Stimulated activated CD4-positive, alpha-beta T cell treated with anti-CD3 and anti-CD28 coated beads, TNF-alpha, amount 100 ng/mL, for 48 hours (primary cell): ENCODE results near the gene TOP3B.
"Not testable (repeated sequence)": the region's sequence is repeated elsewhere in the genome, so short reads cannot be mapped to it uniquely, and the experiment has no call there.

ENCODE experiments used
- DNase-seq, 3 donors: peaks; one replicate each; pipeline ENCODE4 v3.0.0-alpha.2; 2020; ENCODE audit warnings: low read depth in 3 of 3

The TOP3B gene

DNA sequence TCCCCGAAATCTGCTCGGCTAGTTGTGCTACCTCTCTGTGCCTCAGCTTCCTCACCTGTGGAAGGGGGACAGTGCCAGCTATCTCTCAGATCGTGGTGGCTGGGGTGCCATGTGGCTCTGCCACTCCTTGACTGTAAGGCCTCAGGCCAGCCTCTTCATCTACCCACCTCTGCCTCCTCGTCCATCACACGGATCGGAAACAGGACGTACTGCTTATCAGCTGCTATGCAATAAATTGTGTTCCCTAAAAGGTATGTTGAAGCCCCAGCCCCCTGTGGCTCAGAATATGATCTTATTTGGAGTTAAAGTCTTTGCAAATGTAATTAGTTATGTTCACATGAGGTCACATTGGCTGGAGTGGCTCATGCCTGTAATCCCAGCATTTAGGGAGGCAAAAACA, 37.7 kb downstream of the TOP3B start:
- DNase-seq = no peak

DNA sequence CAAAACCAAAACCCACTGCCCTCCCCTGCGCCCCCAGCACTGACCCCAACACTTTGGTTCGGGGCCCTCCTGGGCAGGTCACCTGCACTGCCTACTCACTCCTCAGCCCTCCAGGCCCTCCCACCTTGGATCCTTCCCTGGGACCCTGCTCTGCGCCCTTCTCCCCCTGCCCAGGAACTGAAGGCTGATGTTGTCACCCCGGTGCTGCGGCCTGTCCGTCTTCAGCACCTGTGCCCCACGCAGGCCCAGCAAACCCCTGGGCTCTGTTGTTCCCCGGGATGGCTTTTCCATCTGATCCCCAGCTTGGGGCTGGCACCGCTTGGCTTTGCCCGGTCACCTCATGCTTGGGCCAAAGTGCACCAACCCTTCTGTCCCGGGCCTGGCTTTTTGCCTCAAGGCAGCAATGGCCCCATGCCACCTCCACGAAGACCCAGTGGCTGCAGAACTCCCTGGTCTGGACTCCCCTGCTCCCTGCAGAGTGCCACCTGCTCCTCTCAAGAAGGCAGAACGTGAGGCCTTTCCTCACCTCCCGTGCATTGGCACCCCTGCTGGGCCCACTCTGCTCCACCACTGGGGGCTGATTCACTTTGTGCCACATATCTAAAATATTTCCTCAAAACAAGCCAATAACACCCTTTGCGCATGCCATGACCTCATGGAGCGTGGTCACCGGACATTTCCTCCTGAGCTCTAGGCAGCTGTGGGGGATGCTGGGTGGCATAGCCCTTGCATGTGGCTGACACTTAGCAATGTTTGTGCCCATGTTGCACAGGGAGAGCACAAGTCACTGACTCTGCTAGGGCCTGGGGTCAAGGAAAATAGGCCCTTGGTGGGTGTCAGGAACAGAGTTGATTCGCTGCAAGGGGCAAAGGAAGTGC, 38.8 kb downstream of the TOP3B start:
- no peak for DNase-seq

DNA sequence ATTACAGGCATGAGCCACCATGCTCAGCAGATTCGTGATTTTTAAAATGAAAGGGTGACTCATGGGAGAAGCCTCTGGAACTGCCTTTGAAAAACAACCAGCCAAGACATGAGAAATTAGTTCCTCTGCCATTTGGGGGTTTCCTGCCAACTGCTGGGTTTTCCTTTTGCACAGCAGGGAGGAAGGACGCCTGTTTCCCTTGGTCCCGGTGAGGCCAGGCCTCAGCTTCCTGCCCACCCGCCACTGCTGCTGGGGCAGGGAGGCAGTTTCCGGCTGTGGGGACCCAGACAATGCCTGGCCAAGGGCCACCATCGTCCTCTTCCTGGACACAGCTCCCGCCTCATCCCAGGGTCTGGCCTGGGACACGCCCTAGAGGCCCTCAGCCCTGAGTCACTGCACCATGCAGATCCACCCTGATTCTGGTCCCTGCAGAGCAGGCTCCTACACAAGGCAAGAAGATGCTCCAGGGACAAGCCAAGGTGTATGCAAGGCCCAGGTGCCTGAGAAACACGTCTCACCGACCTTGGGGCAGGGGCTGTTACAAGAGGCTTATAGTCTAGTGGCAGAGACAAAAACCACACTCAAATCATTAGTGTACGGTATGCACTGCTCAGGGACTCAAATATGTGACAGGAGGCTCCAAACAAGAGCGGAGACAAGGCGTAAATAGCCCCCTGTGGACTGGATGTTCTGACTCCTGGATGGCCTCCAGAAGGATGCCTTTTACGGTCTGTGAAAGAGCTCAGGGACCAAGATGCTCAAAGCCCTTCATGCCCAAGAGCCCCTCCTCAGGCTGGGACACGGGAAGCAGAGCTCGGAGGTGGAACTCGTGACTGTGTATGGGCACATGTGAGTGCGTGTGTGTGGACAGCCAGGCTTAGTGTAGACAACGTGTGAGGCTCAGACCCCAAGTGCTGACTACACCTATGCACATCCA, 39.9 kb downstream of the TOP3B start:
- DNase-seq = no peak

DNA sequence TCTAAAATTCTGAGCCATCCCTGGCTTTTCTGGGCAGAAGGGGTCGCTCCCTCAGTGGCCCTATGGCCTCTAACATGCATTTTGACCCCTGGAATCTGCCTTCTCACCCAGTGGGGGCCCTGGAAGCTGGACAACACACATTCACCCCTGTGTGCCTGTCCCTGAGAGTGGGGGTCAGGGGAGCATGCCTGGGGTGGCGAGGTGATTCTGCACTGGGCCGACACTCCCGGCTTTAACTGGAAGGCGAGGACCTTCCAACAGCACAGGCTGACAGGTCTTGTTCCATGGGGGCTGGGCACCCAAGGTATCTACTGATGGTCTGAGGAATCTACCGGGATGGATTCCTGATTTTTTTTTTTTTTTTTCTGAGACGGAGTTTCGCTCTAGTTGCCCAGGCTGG, 40.7 kb downstream of the TOP3B start:
- no peak for DNase-seq

DNA sequence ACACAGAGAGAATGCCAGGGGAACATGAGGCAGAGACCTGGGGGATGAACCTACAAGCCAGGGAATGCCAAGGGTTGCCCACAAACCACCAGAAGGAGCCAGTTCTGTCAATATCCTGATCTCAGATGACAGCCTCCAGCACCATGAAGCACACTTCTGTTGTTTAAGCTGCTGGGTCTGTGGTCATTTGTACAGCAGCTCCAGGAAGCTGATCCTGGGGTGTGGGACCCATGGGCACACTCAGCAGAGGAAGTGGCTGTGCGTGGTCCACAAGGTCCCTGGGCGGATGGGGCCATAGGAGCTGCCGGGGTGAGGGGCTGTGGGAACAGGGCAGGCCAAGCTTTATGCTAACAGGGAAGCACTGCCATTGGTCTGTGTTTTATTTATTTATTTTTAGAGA, 42.1 kb downstream of the TOP3B start:
- no peak for DNase-seq

DNA sequence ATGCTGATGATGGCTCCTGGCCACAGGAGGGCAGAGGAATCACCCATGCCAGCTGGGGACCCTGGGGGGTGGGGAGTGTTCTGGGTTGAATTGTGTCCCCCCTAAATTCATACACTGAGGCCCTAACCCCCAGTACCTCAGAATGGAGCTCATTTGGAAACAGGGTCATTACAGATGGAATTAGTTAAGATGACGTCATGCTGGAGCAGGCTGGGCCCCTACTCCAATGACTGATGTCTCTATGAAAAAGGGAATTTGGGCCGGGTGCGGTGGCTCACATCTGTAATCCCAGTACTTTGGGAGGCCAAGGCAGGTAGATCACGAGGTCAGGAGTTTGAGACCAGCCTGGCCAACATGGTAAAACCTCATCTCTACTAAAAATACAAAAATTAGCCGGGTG, 42.7 kb downstream of the TOP3B start:
- DNase-seq = not testable (repeated sequence)

DNA sequence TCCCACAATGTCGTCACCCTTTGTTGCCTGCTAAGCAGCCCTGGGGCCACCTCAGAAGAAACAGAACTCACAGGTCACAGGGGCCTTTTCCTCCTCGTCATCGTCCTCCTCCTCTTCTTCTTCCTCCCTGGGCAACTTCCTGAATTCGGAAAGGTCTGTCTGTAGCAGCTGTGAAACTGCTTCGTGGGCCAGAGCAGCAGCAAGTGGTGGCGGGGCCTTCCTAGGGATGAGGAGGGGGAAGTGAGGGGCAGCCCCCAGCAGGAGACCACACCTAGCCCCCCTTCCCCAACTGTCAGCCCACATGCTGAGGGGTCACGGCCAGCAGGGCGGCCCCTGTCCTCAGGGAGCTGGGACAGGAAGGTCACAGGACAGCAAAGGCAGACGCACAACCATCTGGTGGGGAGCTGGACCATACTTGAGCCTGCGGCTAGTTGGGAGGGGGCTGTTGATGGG, 43.1 kb downstream of the TOP3B start:
- no peak for DNase-seq

DNA sequence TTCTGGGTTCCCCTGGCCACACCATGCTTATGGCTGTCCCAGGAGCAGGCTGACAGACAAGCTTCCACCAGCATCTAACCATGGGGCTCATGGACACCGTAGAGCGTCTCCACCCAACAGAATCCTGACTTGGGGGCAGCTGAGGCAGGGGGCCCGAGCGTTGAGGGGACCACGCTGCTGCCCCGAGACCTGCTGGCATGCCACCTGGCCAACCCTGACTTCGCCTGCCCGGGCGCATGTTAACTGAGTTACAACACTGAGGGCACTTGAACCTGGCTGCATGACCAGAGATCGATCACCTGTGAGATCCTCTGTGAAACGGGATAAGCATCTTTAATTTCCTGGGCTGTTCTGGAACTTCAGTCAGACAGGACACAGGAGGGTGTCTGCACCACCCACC, 43.7 kb downstream of the TOP3B start:
- no peak for DNase-seq

DNA sequence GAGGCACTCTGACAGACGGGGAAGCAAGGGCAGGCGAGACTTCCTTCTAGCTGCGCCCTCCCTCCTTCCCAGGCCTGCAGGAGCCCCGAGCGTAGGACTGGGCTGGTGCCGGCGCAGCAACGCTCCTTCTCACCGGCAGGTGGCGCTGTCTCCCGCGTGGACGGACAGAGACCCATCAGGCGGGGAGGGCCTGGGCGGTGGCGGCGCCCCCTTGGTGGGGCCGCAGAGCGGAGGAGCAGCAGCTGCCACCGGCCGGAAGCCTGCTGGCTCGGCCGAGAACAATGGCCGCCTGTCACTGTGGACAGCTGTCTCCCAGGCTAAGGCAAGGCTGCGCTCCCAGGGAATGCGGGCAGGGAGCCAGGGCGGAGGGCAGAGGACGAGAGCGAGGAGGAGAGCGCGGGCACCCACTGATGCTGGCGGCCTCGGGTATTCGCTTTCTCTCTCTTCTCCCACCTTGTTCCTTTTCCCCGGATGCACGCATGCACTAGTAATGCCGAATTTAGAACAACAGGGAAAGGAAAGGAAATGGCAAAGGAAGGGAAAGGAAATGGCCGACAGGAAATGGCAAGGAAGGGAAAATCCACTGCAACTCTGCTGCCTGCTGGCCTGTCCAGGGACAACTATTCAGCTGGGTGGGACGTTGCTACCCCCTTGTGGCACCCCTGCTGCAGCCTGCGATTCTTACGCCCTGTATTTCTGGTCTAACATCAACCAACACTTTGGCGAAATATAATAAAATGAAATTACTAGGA, 44.3 kb downstream of the TOP3B start:
- DNase-seq = peak; percentile 80 to 91 (median 84)

DNA sequence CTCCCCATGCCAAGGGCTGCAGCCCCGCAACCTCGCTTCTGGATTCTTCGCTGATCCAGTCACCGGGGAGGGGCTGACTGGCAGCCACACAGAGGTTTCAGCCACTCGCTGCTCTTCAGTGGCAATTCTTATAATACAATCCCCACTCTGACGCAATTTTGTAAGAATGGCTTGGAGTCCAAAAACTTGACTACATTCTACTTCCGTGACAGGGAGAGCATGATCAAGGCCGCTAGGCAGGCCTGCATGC, 44.8 kb downstream of the TOP3B start:
- no peak for DNase-seq

DNA sequence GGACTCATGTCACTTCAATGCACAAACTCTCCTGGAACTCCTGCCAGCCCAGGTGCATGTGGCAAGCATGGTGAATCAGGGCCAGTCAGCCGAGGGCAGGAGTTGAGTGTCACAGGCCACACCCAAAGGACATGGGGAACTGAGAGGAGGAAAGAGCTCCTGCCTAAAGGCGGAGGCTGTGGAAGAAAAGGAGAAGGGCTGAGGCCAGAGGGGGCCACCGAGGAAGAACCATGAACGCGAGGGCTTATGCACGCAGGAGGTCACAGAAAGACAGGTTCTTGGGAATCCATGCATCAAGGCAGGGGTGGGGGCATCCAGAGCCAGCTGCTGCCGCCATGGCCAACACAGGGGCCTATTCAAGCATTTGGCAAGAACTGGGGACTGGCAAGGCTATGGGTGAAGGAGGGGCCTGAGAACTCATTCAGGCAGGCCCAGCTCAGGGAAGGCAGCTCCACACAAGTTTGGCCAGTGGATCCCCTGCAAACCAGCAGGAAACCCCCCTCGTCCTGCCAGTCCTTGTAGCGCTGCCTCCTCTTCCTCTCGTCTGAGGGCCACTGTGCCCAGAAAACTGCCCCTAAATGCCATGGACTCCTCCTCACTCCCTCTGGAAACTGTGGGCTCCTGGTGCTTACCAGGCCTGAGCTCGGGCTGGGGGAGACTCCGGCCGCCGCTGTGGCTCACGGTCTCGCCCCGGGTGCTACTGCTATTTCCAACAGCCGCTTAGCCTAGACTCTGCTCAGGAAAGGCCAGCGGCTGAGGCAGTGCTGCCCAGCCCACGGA, 45.4 kb downstream of the TOP3B start:
- DNase-seq = no peak

DNA sequence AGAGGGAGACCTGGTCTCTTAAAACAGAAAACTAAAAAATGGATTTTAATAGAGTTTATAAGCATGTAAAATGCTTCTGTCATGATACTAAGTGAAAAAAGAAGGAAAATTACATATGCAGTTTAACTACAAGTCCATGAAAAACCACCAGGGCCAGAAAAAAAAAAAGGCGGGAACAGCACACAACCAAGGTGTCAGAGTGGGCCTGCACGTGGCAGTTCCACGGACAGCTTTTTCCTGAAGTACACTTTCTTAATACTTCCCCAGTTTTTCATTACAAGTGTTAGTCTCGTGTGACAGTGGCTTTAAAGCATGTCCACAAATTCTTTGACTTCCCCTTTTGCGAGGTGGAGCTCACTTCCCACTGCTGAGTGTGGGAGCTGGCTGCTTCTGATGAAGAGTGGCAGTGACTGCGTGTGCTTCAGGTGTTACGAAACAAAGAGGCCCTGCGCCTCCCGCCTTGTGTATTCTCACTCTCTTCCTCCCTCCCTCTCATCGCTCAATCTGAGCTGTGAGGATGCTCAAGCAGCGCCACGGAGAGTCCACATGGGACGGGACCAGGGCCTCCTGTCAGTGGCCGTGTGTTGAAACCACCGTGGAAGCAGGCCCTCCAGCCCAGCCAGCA, 46.3 kb downstream of the TOP3B start:
- DNase-seq = no peak

DNA sequence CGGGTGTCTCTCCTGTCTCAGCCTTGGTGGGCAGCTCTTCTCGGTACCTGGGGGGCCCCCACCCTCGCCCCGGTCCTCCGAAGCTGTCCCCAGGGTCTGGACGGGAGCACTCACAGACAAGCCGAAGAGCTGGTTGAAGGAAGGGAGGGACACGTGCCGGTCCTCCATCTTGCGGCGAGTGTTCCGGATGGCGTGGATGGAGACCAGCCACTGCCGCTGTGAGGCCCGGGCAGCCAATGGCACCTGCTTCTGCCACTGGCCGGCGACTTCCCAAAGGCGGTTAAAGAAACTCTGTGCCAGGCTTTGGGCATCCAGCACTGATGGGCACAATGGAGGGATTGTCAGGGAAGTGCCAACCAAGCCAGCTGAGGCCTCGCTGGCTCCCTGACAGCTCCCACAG, 48.7 kb downstream of the TOP3B start:
- DNase-seq = no peak

DNA sequence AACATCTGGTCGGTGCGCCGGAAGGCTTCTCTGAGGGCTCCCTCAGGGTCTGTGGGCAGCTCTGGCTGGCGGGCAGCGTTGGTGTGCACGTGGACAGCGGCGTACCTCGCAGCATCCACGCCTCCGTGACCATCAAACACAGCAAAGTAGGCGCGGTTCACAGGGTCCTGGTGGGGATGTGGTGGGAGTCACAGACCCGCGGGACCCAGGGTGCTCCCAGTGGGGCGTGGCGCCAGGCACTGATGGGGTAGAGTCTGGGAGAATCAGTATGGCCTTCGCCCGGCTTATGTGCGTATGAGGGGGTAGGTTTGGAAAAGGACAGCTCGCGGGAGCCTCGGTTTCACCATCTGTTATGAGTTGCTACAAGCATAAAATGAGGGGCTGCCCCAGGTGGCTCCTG, 49.2 kb downstream of the TOP3B start:
- DNase-seq = no peak

DNA sequence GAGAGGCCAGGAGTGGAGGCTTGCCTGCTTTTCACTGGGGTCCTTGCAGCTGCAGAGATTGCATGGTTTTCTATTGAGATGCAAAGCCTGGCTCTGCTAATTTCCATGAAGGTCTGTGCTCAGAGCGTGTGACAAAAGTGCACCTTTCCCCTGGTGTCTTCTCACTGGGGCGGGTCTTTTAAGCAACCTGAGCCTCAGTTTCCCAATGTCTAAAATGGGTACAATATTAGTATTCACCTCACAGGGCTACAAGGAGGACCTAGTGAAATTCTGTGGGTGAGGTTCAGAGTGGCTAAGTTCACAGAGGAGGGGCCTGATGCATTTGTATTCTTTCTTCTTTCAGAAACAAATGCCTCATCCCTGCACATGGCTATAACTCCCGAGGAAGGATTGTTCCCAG, 50.2 kb downstream of the TOP3B start:
- no peak for DNase-seq

DNA sequence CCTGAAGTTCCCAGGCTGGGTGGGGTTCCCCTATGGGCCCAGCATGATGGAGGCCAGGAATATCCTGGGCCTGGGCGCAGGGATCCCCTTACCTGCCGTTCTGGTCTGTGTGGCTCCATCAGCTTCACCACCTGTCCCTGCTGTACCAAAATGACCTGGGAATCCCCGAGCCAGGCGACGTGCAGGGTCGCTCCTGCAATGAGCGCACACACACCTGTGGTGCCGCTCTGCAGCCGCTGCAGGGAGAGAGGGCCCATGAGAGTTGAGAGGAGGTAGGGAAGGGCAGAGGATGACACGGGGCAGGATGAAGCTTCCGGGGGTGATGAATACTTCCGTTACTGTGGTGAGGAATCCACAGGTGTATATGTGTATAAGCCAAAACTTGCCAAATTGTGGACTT, 51.5 kb downstream of the TOP3B start:
- no peak for DNase-seq

DNA sequence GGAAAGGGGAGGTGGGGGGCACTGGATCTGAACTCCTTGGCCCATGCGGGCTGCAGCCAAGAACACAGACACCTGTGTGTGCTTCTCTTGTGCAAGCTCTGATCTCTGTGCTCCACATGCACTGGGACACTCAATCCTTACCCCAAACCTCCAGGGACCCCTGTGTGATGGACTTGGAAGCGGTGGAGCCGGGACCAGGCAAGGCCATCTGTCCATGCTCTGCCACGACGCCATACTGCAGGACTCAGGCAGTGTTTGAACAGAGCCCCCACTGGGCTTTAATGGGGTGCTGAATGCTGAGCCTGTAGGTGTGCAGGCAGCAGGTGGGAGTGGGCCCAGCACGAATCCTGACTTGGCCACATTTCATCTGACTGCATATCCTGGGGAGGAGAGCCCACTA, 53.3 kb downstream of the TOP3B start:
- DNase-seq = no peak

DNA sequence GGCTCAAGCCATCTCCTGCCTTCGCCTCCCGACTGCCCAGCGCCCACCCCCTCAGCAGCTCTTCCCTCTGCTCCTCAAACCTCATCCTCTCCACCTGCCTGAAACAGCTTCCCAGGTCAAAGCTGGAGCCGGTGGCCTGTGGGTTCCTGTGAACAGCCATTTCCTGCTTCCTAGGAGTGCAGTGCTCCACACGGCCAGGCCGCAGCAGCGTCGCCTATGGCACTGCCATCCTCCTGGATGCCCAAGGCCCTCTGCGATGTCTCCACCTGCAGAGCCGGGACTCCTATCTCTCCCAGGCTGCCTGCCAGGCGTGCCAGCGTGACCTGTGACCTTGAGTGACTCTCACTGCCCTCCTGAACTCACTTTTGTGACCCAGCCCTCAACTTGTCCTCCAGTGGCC, 54.5 kb downstream of the TOP3B start:
- no peak for DNase-seq

DNA sequence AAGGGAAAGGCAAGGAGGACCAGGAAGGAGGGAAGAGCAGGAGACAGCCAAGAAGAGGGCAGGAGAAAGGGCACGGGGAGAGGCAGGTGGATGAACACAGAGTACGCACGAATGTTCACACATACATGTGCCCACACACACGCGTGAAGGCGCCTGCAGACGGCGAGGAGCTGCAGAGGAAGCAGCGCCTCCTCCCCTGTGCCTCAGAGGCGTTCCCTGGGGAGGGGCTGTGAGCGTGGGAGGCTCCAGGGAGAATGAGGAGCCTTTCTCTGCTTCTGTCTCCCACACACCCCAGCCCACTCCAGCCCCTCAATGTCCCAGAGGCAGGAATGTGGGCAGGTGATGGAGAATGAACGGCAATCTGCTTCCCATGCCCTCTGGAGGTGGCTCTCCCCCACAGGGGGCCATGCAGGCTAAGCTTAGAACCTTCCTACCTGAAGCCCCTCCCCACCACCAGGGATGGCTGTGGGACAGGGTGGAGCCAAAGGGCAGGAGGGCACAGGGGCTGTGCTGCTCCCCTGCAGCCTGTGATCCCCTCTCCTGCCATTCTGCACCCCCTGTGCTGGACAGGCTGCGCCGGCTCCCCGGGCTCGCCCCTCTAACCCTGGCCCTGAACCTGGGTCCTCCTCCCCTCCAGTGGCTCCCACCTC, 55.3 kb downstream of the TOP3B start:
- DNase-seq = no peak

DNA sequence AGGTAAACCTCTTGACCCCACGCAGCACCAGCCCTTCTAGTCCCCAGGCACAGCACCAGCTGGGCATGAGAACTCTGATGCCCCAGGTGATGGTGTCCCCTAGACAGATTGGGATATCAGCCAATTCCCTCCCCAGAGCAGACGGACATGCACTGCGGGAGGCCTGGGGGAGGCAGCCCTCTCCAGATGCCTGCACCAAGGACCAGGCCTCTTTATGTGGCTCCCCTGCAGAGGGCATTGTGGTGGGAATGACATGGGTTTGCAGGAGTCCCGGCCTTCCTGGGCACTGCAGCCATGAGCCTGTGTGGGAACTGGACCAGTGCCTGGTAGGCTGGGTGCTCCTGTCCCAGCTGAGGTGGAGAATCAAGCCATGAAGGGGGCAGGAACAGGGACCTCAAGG, 55.9 kb downstream of the TOP3B start:
- DNase-seq = no peak

DNA sequence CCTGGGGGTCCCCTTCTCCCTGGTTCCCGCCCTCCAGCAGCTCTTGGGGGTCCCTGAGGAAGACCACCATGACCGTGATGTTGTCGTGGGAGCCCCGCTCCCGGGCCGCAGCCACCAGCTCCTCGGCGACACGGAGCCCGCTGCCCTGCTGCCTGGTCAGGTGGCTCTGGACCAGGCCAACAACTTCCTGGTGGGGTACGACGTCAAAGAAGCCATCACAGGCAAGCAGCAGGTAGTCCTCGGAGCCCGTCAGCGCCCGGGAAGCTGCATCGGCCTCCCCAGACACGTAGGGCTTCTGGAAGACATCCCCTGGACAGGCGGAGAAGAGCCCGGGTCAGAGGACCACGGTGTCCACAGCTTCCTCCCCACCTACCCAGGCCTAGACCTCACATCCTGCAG, 59.4 kb downstream of the TOP3B start:
- DNase-seq = no peak
